SJCRH30 (cell line): ENCODE data around the gene CDC45. TPM values are rescaled to one million over a fixed set of nuclear protein-coding genes. Genes with fewer than 3 reads are reported as not detected.
A peak's percentile ranks its signal among the peaks of the same experiment; 100 is the strongest.
"Not testable (repeated sequence)": the region's sequence is repeated elsewhere in the genome, so short reads cannot be mapped to it uniquely, and the experiment has no call there.

Experiments
- DNase-seq, 2 experiments: peaks; one replicate each; pipeline ENCODE4 v3.0.0-alpha.2; 2015 to 2020
- H3K27ac ChIP-seq: fragments of 250-450 bp; sonication (Bioruptor Pico); 2 replicates; pipeline ENCODE4 v1.5.1; 2020; ENCODE audit warnings: mild to moderate bottlenecking, moderate library complexity
- H3K27me3 ChIP-seq: fragments of 250-450 bp; sonication (Bioruptor Pico); 2 replicates; pipeline ENCODE4 v1.5.1; 2020; ENCODE audit warnings: mild to moderate bottlenecking, moderate library complexity
- H3K36me3 ChIP-seq: fragments of 250-450 bp; sonication (Bioruptor Pico); 2 replicates; pipeline ENCODE4 v1.5.1; 2020; ENCODE audit warnings: mild to moderate bottlenecking, moderate library complexity
- H3K4me1 ChIP-seq: fragments of 250-450 bp; sonication (Bioruptor Pico); 2 replicates; pipeline ENCODE4 v1.5.1; 2020; ENCODE audit warnings: mild to moderate bottlenecking, moderate library complexity
- H3K4me3 ChIP-seq: fragments of 250-450 bp; sonication (Bioruptor Pico); 2 replicates; pipeline ENCODE4 v1.5.1; 2020; ENCODE audit warnings: mild to moderate bottlenecking, moderate library complexity
- H3K9me3 ChIP-seq: fragments of 250-450 bp; sonication (Bioruptor Pico); replicated peaks from 2 replicates; pipeline ENCODE4 v1.5.1; 2020; ENCODE audit warnings: mild to moderate bottlenecking, moderate library complexity
- total RNA-seq: library from RNA; depleted of rRNA; stranded (reverse); fragments of >200 nt; shearing (Covaris generic); gene quantifications from 2 replicates; pipeline ENCODE4 v1.2.3, GENCODE V29; 2014

The CDC45 gene
- total RNA-seq, 1 experiment from 2014 or later: 56.0 TPM

DNA sequence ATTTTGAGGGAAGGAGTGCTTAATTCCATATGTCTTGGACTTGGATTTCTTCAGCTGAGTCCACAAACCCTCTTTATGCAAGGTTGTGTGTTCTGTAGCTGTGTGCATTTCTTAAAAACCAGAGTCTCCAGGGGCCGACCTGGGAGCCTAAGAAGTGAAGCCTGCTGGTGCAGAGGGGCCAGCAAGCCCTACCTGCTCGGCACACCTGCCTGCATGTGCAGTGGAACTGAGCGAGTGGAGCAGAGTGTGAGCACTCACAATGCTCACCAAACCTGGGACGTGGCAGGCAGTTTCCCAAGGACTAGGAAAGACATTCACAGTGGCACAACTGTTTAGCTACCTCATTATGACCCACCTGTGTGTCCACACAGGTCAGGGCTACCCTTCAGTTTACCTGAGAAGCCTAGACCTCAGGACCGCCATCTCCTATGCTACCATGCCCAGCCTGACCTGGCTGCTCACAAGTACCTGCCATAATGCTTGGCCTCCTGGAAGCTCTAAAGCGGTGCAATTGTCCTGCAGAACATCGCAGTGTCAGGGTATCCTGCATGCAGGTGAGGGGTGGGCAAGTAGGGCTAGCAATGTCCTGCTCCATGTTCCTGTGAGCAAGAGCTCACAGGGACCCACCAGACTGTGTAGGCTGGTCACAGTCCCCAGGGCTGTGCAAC lies 36.0 kb upstream of the CDC45 start:
- Histone ChIP-seq H3K27me3 (no peaks in the 10 kb centered on the region), H3K36me3 (peaks cover 17% of the 10 kb centered on the region), H3K4me1 (no peaks in the 10 kb centered on the region), H3K9me3 (no peaks in the 10 kb centered on the region), H3K27ac (no peak overlapping the region), H3K4me3 (no peak overlapping the region)
- no peak for DNase-seq

DNA sequence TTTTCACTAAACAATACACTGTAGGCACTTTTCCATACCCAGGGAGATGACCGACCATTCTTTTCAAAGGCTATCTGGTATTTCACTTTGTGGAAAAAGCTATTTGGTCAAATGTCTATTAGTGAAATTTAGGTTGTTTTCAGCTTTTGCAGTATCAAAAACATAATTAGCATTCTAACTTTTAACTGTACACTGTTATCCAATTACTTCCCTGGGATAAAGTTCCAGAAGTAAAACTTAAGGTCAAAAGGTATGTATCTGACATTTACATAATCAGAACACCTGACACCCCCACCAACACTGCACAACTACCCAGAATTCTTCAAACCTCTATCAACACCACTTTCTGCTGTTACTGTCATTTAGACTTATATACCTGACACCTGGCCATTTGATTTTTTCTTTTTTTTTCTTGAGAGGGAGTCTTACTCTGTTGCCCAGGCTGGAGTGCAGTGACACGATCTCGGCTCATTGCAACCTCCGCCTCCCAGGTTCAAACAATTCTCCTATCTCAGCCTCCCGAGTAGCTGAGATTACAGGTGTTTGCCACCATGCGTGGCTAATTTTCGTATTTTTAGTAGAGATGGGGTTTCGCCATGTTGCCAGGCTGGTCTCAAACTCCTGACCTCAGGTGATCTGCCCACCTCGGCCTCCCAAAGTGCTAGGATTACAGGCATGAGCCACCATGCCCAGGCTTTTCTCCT lies 34.3 kb upstream of the CDC45 start:
- H3K9me3 ChIP-seq, H3K27me3 ChIP-seq, H3K27ac ChIP-seq, H3K4me3 ChIP-seq, DNase-seq, H3K4me1 ChIP-seq: not testable (repeated sequence)
- peaks cover 17% of the 10 kb centered on the region for H3K36me3 ChIP-seq

DNA sequence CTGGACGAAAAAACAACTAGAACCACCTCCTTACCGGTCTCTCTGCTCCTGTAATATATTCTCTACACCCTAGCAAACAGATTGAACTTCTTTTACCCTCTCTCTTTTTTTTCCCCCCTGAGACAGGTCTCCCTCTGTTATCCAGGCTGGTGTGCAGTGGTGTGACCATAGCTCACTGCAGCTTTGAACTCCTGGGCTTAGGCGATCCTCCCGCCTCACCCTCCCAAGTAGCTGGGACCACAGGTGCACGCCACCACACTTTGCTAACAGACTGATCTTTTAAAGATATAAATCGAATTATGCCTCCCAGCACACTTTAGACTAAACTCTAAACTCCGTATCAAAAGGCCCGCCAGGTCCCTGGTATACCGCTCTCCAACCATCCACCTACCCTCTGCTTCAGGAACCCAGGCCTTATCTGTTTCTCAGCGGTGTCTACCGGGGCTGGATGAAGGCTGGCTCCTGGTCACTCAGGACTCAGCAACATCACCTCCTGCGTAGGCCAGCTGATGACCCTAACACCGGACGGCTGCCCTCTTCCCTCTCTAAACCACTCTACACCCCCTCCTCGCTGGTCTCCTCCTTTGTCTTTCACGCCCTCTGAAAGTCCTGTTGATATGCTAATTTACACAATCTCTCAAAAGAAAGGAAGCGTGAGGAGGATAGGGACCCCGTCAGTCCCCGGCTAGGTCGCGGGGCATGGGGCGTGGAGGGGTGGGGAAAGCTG lies 33.0 kb upstream of the CDC45 start:
- H3K4me3 ChIP-seq: peak overlapping the region; percentile 80
- peaks cover 17% of the 10 kb centered on the region for H3K36me3 ChIP-seq
- no peaks in the 10 kb centered on the region for H3K9me3 ChIP-seq
- H3K27ac ChIP-seq: peak overlapping the region; percentile 70; the same call in 1 of the 2 replicates
- H3K27me3 ChIP-seq: no peaks in the 10 kb centered on the region
- H3K4me1 ChIP-seq: no peaks in the 10 kb centered on the region; the same call in 1 of the 2 replicates
- no peak for DNase-seq

DNA sequence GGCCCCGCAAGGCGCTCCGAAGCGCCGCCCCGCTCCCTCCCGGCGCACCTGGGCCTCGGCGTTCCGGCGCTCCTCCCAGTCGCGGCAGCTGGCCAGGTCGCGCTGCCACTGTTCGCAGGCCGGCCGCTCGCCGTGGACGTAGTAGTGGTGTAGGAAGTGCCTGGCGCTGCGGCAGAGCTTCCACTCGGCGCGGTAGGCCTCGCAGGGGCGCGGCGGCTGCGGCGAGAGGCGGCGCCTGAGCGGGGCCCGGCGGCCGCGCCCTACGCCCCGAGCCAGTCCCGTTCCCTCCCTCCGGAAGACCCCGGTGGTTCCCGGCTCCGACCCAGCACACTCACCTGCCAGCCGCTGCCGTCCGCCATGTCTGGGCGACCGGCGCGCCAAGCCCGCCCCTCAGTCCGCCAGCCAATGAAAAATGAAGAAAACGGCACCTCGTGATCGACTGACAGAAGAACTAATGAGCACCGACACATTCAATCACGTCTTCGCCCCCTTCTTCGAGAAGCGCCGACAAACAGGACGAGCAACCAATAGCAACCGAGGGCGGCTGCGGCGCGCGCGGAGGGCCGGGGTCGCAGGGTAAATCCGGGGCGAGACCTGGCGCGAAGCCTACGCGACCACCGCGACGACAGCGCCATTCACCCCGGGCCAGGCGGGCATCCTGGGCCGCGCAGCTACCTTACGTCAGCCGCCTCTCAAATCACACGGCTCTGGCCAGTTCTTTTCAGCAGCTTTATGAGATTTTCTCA lies 32.2 kb upstream of the CDC45 start, which contains the start of gene C22orf39:
Gene C22orf39 (minus strand): TSS at position 382 of the 746 bp plus-strand sequence. CDS start 23 bp downstream, at position 359.
- Histone ChIP-seq H3K9me3 (no peaks in the 10 kb centered on the region), H3K27me3 (no peaks in the 10 kb centered on the region), H3K4me3 (peak within 1 kb of the TSS; percentile 80), H3K4me1 (no peaks in the 10 kb centered on the region; the same call in 1 of the 2 replicates), H3K27ac (peak within 1 kb of the TSS; percentile 70), H3K36me3 (peaks cover 15% of the 10 kb centered on the region)
- peak; percentile 92 to 95 for DNase-seq

DNA sequence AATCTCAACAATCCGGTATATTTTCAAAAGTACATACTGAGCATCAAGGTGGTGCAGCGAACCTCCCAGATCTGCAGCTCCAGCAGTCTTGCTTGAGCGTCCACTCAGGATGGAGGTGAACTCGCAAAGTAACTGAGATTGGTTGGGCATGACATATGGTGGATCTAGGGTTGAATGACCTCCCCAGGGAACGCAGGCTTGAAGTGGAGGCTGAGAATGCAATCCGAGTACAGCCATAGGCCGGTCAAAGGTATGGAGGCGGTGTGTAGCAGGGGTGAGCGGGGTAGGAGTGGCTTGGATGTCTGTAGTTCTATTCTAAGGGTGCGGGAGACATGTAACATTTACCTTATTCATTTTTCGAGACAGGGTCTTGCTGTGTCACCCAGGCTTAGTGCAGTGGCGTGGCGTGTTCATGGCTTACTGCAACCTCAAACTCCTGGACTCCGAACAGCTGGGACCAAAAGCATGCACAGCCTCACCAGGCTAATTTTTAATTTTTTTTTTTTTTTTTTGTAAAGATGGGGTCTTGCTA lies 31.6 kb upstream of the CDC45 start:
- peak overlapping the region; percentile 80 for H3K4me3 ChIP-seq
- H3K4me1 ChIP-seq: no peaks in the 10 kb centered on the region; the same call in 1 of the 2 replicates
- H3K27ac ChIP-seq: peak overlapping the region; percentile 70
- DNase-seq: peak; percentile 83 to 88
- no peaks in the 10 kb centered on the region for H3K27me3 ChIP-seq
- peaks cover 21% of the 10 kb centered on the region for H3K36me3 ChIP-seq
- no peaks in the 10 kb centered on the region for H3K9me3 ChIP-seq

DNA sequence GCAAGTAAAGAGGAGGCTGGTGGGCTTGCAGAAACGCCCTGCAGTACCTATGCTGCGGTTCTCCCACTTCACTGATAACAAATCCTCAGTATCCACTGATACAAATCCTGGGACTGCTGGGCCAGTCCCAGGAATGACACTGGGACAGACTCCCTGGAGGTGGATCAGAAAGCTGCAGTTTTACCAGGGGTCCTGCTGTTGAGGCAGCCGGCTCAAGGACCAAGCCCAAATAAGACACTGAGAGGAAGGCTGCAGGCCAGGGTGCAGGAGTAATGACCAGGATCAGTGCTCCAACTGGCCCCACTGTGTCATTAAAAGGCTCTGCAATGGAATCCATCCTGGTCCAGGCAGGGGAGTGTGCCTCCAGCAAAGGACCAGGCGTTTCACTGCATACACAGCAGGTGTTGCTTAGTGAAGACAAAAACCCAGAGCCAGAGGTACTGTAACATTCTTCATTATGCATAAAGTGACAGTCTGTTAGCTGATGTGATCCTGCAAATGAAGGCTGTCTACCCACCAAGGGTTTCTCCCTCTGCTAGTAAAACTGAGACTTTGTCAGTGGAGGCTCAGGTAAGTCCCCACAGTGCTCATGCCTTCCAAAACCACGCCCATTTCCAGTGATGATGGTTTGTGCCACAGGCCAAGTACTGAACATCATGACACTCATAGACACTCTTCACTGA lies 30.8 kb upstream of the CDC45 start:
- Histone ChIP-seq H3K4me1 (no peaks in the 10 kb centered on the region; the same call in 1 of the 2 replicates), H3K4me3 (peak overlapping the region; percentile 80; the same call in 1 of the 2 replicates), H3K9me3 (no peaks in the 10 kb centered on the region), H3K27me3 (no peaks in the 10 kb centered on the region), H3K36me3 (peaks cover 19% of the 10 kb centered on the region), H3K27ac (no peak overlapping the region)
- no peak for DNase-seq

DNA sequence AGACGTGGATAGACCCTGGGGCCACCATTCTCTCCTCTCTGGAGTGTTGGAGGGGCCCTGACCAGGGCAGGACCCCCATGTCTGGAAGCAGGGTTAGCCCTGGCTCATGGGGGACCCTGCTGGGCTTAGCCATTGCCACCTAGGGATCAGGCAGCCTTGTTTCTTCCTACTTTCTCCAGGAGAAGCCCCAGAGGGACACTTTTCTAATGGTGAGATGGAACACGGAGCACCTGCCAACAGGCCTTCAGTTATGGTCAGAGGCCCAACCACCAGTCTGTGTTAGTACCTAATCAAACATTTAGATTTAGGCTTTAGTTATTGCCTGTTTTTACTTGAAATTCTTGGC lies 30.3 kb upstream of the CDC45 start:
- no peak overlapping the region for H3K4me3 ChIP-seq
- no peak overlapping the region for H3K27ac ChIP-seq
- DNase-seq: no peak
- H3K27me3 ChIP-seq: no peaks in the 10 kb centered on the region
- H3K9me3 ChIP-seq: no peaks in the 10 kb centered on the region
- H3K36me3 ChIP-seq: peaks cover 15% of the 10 kb centered on the region
- no peaks in the 10 kb centered on the region; the same call in 1 of the 2 replicates for H3K4me1 ChIP-seq

DNA sequence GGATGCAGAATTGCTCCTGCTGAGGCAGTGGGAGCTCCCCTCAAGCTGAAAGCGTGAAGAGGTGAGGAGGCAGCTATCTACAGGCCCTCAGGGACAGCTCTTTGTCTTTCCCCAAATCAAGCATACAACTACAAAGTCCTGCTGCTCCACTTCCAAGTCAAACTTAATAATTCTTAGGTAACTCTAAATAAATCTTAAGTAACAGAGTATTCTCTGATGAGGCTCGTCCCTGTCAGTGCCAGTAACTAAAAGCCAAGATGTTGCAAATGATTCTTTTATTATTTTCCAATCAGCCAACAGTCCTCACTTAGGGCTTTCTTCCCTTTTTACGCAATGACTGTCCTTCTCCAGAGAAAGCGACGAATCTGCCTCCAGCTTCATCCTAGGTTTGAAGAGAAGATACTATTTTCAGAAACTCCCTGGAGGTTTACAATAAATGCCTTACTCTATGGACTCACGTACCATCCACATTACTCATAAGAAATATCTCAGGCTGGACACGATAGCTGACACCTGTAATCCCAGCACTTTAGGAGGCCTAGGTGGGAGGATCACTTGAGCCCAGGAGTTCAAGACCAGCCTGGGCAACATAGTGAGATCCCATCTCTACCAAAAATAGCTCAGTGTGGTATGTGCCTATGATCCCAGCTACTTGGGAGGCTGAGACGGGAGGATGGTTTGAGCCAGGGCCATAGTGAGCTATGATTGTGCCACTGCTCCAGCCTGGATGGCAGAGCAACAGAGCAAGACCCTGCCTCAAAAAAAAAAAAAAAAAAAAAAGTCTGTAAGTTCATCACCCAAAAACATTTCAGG lies 29.2 kb upstream of the CDC45 start:
- Histone ChIP-seq H3K4me1 (no peaks in the 10 kb centered on the region; the same call in 1 of the 2 replicates), H3K36me3 (peaks cover 24% of the 10 kb centered on the region), H3K27ac (no peak overlapping the region), H3K9me3 (no peaks in the 10 kb centered on the region), H3K27me3 (no peaks in the 10 kb centered on the region), H3K4me3 (no peak overlapping the region)
- DNase-seq: no peak

DNA sequence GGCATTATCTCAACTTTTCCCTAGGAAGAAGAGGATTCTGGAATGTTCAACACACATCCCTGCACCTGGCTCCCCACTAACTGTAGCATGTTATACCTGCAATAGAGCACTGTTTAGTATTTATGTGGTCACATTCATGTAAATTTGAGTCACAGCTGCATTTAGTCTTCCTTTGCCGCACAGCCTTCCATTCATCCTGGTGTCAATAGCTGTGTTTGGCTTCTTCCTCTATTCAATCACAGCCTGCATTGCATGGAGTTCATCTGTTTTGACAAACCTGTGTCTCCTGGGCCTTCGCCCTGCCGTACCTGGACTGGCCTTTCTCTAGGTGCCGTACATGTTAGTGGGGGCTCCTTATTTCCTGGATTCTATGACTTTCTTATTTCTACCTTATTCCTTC lies 28.1 kb upstream of the CDC45 start:
- no peak for DNase-seq
- Histone ChIP-seq H3K4me3 (no peak overlapping the region), H3K36me3 (peaks cover 34% of the 10 kb centered on the region), H3K27ac (no peak overlapping the region), H3K9me3 (no peaks in the 10 kb centered on the region), H3K4me1 (no peaks in the 10 kb centered on the region; the same call in 1 of the 2 replicates), H3K27me3 (no peaks in the 10 kb centered on the region)

DNA sequence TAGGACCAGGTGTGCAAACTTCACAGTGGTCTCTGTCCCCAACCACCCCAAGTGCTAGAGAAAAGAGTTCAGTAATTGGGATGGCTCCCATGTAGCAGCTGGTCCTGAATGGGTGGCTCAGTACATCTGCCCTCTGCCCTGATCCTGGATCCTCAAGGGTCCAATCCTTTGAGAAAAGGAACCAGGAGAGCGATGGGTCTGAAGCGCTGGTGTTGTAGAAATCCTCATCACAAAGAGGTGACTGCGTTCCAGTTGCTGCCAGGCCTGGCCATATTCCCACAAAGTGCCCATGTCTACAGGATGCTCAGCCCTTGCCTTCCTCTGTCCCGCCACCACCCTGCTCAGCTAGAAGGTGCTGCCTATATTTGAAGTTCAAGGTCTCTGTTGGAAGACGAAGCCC lies 26.0 kb upstream of the CDC45 start:
- no peak for DNase-seq
- Histone ChIP-seq H3K9me3 (no peaks in the 10 kb centered on the region), H3K4me3 (no peak overlapping the region), H3K27ac (no peak overlapping the region), H3K36me3 (peaks cover 45% of the 10 kb centered on the region), H3K4me1 (no peaks in the 10 kb centered on the region; the same call in 1 of the 2 replicates), H3K27me3 (no peaks in the 10 kb centered on the region)

DNA sequence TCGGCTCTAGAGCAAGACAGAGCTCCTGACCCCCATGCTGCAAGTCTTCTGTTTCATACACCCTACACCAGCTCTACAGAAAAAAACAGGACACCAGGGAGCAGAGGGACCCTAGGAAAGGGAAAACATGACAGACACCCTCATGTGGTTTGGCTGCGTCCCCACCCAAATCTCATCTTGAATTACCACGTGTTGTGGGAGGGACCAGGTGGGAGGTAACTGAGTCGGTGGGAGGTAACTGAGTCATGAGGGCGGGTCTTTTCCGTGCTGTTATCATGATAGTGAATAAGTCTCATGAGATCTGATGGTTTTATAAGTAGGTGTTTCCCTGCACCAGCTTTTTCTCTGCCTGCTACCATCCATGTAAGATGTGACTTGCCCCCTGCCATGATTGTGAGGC lies 25.6 kb upstream of the CDC45 start:
- DNase-seq: no peak
- H3K27me3 ChIP-seq: no peaks in the 10 kb centered on the region
- H3K4me1 ChIP-seq: no peaks in the 10 kb centered on the region; the same call in 1 of the 2 replicates
- H3K4me3 ChIP-seq: no peak overlapping the region
- H3K9me3 ChIP-seq: no peaks in the 10 kb centered on the region
- peaks cover 45% of the 10 kb centered on the region for H3K36me3 ChIP-seq
- H3K27ac ChIP-seq: no peak overlapping the region

DNA sequence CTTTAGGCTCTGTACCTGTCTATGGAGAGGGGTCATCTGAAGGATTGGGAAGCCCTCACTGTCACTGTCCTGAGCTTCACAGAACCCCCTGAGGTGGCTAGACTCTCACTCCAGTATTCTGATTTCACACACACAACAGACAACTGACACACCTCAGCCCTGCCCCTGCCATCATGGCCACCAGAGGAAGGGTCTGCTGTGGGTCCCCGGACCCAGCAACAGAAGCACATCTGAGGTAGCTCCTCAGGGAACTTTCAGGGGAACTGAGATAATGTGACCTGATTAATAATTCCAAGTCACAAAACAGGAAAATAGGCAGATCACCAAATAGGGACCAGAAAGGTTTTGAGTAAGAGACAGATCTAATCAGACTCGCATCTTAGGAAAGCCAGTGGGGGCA lies 24.7 kb upstream of the CDC45 start:
- DNase-seq: no peak
- Histone ChIP-seq H3K27me3 (no peaks in the 10 kb centered on the region), H3K9me3 (no peaks in the 10 kb centered on the region), H3K27ac (no peak overlapping the region), H3K36me3 (peaks cover 45% of the 10 kb centered on the region), H3K4me1 (no peaks in the 10 kb centered on the region), H3K4me3 (no peak overlapping the region)
